Globus pallidus (tissue), 1 donor: ENCODE data around the gene ZNF3.
A peak's percentile ranks its signal among the peaks of the same experiment; 100 is the strongest.

Experiments used
- DNase-seq: peaks from one replicate; pipeline ENCODE4 v3.0.0-alpha.2; 2015; ENCODE audit warnings: low spot score

The ZNF3 gene

DNA sequence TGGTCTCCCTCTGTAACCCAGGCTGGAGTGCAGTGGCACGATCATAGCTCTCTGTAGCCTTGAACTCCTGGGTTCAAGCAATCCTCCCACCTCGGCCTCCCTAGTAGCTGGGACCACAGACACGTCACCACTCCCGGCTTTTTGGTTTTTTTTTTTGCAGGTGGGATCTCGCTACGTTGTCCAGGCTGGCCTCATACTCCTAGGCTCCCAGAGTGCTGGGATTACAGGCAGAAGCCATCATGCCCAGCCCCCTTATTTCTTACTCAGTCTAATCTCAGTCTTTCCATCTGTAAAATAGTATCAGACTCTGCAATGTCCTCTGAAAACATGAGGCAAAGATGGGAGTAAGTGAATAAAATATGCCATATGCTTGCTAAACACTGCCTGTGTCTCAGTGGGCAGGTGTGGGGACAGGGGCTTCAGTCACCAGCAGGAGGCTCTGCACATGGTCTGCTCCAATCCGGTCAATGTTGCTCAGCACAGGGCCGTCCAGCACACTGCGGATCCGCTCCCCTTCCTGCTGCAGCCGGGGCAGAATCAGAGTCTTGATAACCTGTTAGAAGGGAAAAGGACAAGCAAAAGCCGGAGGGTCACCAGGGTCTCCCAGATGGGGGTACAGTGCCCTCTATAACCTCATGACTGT is 28.1 kb upstream of the ZNF3 start:
- no peak for DNase-seq

DNA sequence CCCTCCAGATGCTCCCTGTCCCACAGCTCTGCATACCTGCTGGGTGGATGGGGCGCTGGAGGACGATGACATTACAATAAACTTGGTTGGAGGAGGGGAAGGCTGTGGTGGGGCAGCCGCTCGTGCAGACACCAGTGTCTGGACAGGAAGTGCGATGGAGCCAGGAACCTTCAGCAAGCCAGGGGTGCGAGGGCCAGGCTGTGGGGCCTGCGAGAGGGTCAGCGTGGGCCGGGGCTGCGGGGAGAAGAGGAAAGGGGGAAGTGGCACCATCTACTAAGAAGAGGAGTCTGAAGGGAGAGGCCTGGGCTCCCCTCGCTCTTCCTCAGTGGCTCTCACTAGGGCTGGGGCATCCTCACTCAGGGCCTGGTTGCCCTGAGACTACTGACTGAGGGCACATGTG is 26.4 kb upstream of the ZNF3 start:
- DNase-seq, result no peak

DNA sequence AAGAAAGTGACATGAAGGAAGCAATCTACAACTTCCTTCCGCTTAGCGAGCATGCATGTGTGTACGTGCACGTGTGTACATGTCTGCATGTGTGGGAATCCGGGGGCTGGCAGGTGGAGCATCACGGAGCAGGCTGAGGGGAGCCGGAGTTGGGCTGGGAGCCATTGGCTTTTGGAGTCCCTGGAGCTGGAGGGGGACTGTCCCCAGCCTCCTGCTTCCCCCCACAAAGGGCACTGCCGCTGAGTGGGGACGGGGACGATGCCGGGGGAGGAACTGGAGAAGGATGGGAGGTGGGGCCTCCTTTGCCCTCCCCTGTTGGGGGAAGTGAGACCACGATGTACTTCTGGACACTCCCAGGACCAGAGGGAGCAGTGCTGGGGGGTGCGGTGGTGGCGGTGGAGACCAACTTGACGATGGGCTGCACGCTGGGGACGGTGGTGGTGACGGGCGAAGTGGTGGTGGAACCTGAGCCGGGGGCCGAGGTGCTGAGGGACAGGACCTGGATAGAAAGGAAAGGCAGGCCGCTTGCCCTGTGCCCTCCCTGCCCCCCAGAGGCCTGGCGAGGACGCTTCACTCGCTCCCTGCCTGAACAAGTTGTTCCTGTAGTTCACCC is 25.7 kb upstream of the ZNF3 start:
- no peak for DNase-seq

DNA sequence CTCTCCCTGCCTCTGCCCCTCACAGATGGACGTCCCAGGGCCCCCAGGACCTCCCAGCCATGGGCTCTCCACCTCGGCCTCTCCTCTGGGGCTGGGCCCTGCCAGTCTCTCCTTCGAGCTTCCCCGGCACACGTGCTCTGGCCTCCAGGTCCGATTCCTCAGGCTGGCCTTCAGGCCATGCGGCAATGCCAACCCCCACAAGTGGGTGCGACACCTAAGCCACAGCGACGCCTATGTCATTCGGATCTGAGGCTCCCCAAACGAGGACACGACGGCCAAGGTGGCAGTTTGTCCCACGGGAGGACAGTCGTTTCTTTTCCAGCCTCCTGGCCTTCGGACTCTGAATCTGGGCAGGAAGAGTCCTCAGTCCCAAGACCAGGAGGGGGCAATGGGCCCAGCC is 25.1 kb upstream of the ZNF3 start:
- DNase-seq, result no peak

DNA sequence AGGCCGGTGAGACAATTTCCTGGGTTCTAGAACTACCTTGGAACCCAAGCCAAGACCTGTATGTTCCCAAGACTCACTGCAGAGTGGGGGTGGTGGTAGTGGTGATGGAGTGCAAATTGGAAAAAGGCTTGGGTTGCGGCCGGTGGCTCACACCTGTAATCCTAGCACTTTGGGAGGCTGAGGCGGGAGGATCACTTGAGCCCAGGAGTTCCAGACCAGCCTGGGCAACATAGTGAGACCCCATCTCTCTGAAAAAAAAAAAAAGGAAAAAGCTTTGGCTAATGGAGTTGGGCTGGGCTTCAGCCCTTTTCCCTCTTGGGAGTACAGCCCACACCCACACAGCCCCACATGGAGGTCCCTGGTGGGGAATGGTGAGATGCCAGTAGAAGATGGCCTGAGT is 24.0 kb upstream of the ZNF3 start:
- no peak for DNase-seq

GRCh38 chr7:100102950-100103840 is 21.7 kb upstream of the ZNF3 start:
- no peak for DNase-seq

GRCh38 chr7:100101016-100101862 is 19.7 kb upstream of the ZNF3 start, which contains the start of the genes AP4M1 and MCM7:
TSS of gene AP4M1 (plus strand) at chr7:100101643. CDS start at chr7:100101715, 72 bp downstream.
TSS of gene MCM7 (minus strand) at chr7:100101397. CDS start at chr7:100101294, 103 bp downstream.
- DNase-seq, result peak; percentile 99

DNA sequence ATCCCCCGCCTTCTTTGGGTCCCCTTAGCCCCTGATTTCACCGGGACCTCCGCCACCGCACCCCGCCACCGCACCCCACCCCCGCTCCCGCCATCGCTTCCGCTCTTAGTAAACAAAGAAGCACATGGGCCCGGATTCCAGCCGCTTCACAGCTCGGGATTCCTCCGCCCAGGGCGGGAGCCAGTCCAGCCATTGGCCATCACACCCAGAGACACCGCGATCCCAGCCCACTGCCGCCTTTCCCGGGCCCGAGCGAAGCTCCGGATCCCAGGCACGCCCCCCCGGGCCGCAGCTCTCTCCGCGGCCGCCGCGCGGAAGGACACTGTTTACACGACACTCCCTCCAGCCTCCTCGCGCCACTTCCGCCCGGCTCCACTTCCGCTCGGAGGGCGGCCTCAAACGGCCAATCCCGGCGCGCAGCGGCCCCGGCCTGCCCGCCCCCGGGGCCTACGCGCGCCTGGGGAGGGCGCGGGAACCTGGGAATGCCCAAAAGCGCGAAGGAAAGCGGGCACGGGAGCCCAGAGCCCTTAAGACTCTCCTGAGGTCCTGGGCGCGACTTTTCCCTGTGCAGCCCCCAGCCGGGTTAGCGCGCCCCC is 19.0 kb upstream of the ZNF3 start:
- DNase-seq, result peak; percentile 91

- DNase-seq, result no peak
Measured at GRCh38 chr7:100099452-100099851, 17.9 kb upstream of the ZNF3 start.

GRCh38 chr7:100098913-100099312 is 17.4 kb upstream of the ZNF3 start:
- DNase-seq, result no peak

DNA sequence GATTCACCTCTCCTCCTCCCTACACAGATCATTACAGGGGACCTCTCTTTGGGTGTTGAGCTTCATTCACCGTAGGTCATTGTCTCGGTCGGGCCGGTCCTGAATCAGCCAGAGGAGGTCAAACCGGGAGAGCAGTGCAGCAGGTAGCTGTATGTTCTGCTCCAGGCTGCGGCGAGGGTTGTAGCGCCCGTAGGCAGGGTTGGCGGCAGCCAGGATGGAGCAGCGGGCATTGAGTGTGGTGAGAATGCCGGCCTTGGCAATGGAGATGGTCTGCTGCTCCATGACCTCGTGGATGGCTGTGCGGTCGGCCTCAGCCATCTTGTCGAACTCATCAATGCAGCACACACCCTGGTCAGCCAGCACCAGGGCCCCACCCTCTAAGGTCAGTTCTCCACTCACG is 14.2 kb upstream of the ZNF3 start:
- no peak for DNase-seq

DNA sequence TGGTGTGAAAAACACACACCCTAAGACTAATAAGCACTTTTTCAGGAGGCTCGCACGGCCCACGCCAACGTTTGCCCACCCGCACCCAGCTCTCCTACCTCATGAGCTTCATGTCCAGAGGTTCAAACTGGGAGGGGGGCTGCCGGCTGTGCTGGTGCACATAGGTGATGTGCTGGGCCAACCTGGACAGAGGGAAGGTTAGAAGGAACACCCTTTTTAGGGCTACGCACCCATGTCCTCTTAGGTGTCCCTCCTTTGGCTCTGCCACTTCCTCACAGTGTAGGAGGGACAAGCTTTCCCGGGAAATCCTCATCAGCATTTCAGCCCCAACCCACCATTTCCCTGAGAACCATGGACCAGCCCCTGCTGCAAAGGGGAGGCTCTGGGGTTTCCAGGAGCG is 13.8 kb upstream of the ZNF3 start:
- no peak for DNase-seq

- no peak for DNase-seq
Measured at GRCh38 chr7:100093925-100094486, 12.5 kb upstream of the ZNF3 start.

DNA sequence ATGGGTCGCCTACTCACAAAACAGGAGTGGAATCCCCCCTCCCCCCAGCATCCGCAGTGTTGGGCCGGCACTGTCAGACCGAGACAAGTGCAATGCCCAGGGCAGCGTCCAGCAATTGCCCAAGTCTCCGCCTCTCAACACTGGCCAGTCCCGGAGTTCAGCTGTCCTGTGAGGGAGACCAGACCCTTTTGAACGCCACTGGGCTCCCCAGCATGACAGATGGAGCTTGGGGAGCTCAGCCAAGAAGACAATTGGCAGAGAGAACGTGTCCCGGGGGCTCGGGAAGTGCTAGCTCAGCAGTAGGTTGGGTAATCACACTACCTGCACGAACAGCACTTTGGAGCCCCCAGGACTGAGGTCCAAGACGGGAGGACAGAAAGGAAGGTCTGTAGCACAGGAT is 12.0 kb upstream of the ZNF3 start:
- no peak for DNase-seq

- DNase-seq, result no peak
Measured at GRCh38 chr7:100093054-100093453, 11.5 kb upstream of the ZNF3 start.

DNA sequence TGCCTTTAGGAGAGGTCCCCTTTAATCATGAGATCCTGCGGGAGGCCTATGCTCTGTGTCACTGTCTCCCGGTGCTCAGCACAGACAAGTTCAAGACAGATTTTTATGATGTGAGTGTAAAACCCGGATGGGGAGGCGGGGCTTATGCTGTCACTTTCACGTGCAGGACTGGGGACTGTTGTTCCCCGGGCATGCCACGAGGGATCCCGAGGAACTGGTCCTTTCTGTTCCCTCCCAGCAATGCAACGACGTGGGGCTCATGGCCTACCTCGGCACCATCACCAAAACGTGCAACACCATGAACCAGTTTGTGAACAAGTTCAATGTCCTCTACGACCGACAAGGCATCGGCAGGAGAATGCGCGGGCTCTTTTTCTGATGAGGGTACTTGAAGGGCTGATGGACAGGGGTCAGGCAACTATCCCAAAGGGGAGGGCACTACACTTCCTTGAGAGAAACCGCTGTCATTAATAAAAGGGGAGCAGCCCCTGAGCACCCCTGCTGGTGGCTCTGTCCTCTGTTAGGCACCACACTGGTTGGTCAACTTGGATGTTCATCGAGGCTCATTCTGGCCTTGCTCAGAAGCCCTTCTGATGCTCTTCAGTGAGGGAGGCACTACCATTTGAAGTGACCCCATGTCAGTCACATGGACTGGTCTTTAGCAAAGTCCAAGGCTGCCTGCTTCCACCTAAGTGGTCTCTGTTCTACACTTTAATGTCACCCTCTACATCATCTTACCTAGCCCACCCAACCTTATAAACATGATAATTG is 10.1 kb upstream of the ZNF3 start:
- no peak for DNase-seq

DNA sequence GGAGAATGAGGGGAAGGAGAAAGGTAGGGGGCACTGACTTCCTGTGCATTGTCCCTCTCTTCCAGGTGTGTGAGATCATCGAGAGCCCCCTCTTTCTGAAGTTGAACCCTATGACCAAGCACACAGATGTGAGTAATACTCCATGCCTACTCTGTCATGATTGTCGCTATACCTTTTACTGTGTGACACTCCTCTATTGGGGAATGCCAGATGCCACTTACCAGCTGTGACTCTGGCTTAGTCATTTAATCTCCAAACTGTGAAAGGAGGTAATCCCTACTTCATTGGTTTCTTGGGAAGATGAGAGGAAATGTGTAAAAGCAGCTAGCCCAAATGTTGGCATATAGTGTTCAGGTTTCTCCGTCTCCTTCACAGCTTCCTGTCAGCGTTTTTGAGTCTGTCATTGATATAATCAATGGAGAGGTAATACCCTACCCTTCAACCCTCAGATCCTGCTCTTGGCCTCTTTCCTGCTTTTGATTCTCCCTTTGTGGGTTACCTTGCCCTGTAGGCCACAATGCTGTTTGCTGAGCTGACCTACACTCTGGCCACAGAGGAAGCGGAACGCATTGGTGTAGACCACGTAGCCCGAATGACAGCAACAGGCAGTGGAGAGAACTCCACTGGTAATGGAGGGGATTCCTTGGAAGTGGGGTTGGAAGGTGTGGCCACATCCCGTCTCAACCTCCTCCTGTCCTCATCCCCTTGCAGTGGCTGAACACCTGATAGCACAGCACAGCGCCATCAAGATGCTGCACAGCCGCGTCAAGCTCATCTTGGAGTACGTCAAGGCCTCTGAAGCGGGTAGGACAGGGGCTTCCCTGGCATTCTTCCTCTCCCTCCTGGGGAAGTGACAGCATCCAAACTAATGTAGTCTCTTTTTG is 9.2 kb upstream of the ZNF3 start:
- DNase-seq, result no peak

DNA sequence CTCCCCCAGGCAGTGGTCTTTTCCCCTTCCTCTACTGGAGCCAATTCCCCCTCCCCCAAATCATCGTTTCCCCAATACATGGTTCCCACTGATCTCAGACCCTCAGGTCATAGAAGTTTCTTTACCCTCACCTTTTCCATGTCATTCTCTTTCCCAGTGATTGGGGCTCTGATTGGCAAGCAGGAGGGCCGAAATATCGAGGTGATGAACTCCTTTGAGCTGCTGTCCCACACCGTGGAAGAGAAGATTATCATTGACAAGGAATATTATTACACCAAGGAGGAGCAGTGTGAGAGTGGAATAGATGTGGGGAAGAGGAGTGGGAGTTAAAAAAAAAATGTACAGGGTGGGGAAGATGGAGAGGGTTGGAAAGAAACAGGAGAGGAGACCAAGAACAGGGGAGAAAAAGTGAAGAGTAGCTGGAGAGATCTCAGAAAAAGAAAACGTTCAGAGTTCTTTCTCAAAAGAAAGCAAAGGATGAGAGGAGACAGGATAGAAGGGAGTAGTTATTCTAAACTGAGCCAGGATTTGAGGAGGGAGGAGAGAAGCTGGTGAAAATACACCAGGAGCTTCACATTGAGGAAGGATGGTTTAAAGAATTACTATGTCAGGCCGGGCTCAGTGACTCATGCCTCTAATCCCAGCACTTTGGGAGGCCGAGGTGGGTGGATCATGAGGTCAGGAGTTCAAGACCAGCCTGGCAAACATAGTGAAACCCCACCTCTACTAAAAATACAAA is 8.1 kb upstream of the ZNF3 start:
- DNase-seq, result no peak
